Activated T-cell treated with anti-CD3 and anti-CD28 coated beads for 24 hours (primary cell): ENCODE results near the gene GATAD1.
"Not testable (repeated sequence)": the region's sequence is repeated elsewhere in the genome, so short reads cannot be mapped to it uniquely, and the experiment has no call there.

Source experiments
- DNase-seq: peaks from one replicate; pipeline ENCODE4 v3.0.0-alpha.2; 2020; ENCODE audit warnings: low read depth

Gene GATAD1, protein sequence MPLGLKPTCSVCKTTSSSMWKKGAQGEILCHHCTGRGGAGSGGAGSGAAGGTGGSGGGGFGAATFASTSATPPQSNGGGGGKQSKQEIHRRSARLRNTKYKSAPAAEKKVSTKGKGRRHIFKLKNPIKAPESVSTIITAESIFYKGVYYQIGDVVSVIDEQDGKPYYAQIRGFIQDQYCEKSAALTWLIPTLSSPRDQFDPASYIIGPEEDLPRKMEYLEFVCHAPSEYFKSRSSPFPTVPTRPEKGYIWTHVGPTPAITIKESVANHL

DNA sequence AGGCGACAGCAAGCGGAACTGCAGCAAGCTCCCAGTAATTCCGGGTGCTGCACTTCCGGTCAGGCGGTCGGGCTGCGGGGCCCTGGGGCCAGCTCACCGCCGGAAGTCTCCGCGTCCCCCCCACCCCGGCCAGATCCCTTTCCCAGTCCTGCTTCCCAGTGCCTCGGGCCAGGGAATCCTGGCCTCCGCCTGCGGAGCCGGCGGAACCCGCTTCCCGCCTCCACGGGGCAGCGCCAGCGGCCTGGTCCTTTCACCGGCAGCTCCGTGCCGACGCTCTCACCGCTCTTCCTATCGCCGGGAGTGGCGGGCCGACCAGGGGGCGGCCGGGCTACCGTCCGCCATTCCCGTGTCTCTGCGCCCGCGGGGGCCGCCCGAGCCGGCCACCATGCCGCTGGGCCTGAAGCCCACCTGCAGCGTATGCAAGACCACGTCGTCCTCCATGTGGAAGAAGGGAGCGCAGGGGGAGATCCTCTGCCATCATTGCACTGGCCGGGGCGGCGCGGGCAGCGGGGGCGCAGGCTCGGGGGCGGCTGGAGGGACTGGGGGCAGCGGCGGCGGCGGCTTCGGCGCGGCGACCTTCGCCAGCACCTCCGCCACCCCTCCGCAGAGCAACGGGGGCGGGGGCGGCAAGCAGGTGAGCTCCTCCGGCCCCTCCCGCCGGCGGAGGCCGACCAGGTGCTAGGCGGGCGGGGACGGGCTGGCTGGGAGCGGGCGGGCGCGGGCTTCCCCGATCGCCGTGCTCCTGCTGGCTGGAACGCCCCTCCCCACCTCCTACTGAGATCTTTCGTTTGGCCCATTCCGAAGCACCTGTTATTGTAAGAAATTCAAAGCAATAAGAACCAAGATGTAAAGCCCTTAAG lies at the start of gene GATAD1:
TSS of gene GATAD1 (plus strand) at position 138 of the 860 bp plus-strand sequence. CDS start at position 386, 248 bp downstream.
- DNase-seq: peak; percentile 78

DNA sequence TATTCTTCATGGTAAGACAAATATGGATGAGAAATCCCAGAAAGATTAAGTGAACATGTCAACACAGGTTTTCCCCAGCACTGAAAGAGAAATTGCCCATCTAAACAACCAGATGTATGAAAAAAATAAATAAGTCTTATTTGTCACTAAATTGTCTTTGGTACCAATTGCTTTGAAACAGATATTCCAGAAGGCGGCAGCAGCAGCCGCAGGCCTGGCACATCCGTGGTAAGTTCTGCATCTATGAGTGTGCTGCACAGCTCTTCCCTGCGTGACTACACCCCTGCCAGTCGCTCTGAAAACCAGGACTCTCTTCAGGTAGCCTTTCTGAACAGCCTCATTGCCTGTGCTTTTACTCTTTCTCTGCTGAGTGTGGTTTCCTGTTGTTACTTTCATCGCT lies 49.7 kb upstream of the GATAD1 start:
- DNase-seq: no peak

DNA sequence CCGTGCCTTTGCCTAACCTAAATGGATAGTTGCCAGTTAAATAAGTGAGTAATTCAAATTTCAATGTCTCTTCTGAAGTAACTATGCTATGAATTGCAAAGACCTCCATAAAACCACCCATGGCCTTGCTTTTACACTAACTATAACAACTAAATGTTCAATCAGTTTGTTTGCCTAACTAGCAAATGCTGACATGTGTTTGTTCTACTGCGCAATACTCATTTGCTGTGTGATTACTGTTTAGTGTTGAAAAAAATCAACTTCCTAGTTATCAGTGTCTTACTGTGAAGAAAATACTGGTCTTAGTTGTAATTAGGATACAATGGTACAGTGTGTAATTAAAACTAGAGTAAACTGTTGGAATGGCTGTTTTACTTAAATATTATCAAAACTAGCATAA lies 47.3 kb upstream of the GATAD1 start:
- no peak for DNase-seq

DNA sequence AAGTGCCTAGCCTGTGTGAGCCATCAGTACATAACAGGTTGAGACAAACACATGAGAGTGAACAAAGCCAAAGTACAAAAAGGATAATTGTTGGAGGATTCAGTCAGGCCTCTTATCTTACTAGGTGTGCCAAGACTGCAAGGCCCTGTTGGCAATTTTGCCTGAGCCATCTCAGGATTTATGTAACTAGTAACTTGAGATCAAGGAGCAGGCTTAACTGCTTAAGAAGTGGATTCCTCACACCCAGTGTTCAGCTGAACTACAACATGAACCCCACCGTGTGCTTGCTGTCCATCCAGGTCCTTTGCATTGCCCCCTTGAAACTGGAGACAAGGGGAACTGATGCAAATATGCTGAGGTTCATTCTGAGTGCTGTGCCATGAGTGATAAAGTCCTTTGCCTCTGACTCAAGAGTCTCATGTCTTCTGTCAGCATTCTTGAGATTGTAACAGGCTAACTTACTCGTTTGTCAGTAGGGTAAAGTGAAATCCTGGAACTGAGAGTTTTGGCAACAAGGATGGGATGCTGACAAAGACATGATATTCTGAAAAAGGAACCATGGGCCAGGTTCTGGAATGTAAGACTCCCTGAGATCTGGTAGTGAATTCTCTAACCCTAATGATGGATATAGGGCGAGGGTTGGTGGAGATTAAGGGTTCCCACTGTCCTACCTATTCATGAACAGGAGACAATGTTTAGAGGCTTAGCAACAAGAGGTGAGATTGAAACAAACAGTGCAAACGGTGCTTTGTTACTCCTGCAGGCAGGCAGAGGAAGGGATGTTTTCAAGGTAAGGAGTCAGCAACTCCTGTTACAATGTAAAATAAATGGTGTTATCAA lies 44.1 kb upstream of the GATAD1 start:
- DNase-seq: no peak

DNA sequence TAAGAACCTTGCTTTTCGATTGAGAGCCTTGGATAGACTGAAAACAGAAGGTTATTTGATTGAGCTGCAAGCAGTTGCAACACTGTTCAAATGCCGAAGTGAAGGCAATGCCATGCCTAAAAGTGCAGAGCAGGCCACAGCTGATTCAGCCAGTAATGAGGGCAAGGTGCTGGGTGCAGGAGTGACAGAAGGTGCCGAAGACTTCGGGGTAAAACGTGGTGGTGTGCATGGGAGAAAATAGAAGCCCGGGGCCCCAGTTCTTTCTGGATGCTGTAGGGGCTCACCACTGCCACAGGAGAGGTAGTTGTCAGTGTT lies 43.6 kb upstream of the GATAD1 start:
- DNase-seq: no peak

DNA sequence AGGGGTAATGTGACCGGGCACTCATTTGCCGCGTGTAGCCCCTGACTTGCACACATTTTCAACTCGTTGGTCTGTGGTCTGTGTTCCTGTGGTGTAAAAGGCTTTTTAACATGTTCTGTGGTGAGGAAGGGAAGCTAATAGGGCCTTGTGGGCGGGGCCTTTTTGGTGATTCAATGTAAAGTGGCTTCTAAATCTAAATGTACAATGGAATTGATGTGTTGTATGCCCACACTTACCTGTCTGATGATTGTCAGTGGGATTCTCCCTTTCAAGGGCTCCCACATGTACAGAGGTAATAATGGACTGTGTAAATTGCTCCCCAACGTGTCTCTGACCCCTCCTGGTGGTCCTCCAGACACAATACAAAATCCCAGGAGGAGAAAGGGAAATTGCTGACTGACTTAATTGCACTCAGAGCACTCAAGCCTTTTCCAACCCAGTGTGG lies 43.1 kb upstream of the GATAD1 start:
- DNase-seq: no peak

DNA sequence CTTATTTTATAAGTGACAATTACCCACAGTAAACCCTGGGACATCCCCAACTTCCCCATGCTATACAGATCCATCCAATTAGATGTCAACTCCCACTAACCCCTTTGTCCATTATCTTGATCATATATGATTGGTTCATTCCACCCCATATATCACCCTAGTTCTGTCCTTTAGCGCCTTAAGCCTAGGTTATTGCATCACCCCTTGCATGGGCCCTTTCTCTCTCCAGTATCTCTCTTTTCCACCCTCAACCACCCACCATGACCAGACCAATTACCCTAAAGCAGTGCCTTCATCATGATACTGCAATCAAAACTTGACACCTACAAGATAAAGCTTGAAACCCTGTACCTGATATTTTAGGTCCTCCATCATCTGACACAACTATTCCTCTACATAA lies 37.9 kb upstream of the GATAD1 start:
- DNase-seq: no peak

DNA sequence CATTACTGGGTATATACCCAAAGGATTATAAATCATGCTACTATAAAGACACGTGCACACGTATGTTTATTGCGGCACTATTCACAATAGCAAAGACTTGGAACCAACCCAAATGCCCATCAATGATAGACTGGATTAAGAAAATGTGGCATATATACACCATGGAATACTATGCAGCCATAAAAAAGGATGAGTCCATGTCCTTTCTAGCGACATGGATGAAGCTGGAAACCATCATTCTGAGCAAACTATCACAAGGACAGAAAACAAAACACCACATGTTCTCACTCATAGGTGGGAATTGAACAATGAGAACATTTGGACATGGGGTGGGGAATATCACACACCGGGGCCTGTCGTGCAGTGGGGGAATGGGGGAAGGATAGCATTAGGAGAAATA lies 37.1 kb upstream of the GATAD1 start:
- not testable (repeated sequence) for DNase-seq

DNA sequence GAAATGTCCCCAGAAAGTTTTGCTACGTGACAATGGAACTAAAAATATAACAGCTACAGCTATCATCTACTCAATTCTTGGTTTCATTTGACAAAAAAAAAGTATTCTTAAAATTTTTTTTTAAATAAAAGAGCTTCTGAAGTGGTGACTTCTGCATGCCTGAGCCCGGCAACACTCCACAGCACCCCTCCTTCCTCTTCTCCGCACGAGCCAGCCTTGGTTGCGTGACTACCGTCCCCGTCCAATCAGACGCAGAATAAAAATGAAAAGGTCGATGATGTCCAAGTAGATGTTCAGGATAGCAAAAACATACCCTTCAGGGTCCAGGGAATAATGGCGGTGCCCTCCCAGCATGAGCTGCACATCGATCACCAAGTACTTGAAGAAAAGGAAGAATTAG lies 34.5 kb upstream of the GATAD1 start:
- DNase-seq: no peak

DNA sequence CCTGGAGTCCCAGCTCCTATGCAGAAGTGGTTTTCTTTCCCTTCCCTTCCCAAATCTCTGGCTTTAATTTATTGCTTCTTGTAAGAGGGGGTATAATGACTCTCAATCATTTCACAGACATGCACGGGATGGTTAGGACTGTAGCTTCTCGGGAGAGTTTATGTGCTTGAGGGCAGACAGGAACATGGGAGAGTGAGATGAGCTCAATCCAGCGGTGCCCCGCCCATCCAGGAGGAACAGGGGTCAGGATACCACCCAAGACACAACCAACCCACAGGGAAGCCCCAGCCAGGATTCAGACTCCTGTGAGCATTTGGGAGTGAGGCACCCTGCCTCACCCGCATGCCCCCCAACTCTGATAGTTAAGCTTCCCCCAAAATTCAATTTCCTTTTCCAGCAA lies 33.7 kb upstream of the GATAD1 start:
- no peak for DNase-seq

DNA sequence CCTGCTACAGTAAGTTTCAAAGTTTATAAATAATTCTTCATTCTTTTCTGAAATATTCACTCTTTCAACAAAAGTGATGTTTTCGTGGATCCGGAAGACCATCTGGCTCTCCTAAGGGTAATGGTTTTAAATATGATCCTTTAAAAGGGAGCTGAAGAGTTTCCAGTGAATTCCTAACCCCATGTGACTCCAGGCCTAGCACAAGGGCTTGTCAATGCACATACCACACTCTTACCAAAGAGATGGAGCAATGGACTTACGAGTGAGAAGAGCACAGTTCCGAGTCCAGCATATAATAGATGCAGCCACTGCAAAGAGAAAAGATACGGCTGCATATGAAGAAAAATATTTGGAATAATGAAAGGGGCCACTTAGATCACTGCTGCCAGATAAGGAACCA lies 32.1 kb upstream of the GATAD1 start:
- no peak for DNase-seq

DNA sequence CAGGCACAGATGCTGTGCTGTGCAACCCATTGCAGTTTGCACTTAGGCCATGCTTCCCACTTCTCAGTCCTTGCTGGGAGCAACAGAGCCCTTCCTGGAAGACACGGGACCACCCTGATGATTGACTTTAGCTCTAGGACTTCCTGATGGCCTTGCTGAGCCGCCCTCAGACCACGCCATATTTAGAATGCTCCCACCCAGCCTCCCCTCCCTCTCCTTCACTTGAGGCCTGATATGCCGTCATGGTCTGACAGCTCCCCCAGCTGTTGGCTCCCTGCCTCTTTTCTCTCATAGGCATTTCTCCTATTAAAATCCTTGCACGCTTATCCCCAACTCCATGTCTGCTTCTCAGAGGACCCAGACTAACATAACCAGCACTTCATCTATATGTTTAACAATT lies 29.4 kb upstream of the GATAD1 start:
- no peak for DNase-seq

DNA sequence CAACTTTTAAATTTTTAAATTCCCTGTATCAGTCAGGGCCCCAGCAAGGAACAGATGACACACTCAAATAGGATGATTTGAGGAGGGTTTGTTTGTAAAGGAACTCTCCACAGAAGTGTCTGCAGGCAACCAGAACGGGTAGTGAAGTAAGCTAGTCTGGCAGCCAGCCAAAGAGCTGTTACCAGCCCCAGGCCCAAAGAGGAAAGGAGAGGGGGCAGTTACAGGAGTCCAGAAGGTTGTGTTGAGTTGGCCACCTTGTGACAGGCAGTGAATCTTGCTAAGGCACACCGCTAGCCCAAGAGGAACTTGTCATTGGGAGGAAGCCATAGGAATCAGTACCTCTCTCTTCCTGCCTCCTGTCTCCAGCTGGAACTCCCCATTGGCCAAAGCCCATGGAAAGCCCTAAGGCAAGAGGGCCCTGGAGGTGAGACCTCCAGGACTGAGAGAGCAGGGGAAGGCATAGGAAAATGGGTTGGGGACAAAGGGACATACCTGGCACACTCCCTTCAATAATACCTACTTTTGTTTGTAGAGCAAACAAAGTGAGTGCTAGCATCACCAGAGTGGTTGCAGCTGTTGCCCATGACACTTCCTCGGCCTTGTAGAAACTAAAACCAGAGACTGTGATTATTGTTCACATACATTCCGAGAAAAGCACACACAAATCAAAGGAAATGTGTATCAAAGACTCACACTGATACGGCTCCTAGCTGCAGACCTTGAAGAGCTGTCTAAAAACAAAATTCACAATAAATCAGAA lies 25.4 kb upstream of the GATAD1 start:
- no peak for DNase-seq

DNA sequence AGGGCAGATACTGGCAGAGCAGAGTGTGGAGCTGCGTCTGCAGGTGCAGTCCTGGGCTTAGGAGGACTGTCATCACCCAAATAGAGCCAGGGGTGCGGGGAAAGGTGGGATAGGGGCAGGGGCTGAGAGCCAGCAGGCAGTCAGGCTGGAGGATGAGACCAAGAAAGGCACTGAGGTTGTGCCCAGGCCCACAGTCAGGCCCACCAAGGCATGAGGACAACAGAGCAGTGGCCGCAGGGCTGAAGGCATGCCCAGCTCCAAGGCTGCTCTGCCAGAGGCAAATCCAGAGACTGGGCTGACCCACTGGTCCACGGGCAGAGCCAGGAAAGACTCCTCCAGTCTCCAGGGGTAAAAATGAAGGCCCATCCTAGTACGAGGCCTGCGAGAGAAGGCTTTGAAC lies 24.4 kb upstream of the GATAD1 start:
- DNase-seq: no peak

DNA sequence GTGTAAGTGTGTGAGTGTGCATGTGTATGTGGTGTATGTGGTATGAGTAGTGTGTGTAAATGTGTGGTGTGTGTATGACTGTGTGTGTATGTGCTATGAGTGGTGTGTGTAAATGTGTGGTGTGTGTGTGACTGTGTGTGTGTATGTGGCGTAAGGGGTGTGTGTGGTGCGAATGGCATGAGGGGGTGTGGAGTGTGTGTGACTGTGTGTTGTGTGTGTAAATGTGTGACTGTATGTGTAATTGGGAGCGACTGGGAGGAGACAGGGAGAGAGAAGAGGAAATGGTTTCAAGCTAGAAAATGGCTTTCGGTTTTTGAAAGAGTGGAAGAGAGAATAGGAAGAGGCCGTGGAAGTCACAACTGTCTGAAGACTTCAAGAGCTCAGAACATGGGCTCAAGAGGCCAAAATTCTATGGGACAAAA lies 23.6 kb upstream of the GATAD1 start:
- no peak for DNase-seq

DNA sequence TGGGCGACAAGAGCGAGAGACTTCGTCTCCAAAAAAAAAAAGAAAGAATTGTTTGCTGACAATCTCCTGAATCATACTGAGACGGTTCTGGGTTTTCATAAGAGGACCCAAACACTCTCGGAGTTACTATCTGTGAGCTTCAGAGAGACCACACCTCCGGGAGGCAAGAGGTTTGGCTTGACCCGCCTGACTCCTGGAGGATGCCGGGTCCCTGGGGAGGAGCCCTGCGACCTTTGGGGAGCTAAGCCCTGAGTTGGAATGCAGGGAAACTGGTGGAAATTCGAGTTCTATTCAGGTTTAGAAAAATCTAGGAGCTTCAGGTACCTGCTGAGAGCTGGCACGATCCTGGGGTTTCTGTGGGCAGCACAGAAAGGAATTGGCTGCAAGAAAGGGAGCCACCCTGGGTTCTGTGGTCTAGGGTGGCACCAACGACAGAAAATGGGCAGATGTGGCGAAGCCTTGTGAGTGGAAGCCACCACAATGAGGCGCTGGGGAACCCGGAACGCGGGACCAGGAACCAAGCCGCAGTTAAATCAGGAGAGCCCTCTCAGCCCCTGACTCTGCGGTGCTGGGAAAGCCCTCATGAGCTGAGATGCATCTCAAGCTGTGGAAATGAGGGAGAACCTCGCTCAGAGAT lies 21.9 kb upstream of the GATAD1 start:
- DNase-seq: no peak

DNA sequence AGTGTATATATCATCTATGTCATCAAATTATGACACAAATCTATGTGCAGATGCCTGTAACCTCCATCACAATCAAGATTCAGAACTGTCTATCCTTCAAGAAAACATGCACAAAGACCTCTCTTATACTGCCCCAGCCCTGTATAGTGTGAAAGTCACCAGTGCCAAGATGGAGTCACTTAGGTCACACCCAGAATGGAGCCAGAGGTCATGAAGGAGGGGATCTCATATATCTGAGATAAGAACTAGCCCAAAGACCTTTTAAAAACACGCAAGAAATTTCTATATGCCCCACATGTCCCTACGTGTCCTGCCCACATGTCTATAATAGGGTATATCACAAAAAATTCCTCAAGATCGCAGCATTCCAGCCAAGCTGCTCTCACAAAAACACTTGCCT lies 20.1 kb upstream of the GATAD1 start:
- DNase-seq: no peak

DNA sequence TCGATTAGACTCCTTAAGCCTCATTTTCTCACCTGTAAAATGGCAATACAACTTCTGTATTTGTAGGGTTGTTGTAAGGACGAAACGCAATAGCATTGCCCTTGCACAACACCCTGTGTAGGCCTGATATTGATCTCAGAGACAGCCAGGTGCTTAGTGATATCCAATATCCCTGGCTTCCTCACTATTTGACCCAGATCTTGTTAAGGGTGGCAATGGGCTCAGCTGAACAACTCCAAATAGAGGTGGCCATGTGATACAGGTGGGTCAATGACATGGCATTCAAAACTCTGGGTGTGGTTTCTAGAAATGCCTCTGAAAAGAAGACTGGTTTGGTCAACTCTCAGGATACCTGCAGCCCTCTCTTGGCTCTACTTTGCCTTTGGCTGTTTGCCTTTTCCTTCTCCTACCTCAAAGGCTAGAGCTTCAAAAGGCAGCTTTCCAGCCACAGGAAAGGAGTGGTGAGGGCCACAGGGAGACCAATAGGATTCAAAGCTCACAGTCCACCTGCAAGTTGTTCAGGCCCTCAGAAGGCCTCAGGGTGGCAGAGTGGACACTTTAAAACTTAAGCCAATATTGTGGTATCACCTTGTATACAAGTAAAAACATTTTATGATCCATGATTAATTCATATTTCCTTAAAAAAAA lies 14.9 kb upstream of the GATAD1 start:
- DNase-seq: no peak

DNA sequence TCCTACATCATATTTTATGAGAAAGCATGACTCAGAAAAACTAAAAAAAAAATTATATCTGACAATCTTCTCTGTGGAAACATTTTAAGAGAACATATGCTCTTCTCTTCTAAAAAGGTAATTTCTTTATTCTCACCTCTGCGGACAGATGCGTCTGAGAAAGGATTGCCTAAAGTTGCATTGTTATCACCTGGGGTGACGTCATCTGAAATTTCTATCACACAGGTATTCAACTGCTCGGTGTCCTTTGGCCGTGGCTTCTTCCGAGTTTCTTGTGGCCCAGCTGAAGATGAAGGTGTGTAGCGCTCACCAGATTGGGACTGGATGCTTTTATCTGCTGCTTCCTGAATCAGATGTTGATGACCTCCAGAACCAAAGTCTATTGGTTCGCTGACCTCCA lies 14.3 kb upstream of the GATAD1 start:
- DNase-seq: no peak

DNA sequence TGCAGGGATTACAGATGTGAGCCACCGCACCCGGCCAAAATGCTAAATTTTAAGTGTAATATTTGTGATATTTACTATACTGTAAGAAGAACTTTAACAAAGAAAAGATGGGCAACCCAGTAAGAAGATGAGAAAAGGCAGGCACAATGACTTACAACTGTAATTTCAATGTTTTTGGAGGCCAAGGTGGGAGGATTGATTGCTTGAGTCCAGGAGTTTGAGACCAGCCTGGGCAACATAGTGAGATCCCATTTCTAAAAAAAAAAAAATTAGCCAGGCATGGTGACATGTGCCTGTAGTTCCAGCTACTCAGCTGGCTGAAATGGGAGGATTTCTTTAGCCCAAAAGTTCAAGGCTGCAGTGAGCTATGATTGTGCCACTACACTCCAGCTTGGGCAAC lies 11.7 kb upstream of the GATAD1 start:
- no peak for DNase-seq
